SK-N-MC (cell line): ENCODE measurements around the gene KRTAP20-3.

Experiments
- EZH2 ChIP-seq: fragments of 200-600 bp; sonication (generic); IDR thresholded peaks from one replicate; pipeline ENCODE4 v1.6.1; 2017; ENCODE audit warnings: antibody characterized with exemption
- FOXP2 ChIP-seq: optimal IDR thresholded peaks from 2 replicates; pipeline ENCODE3; 2011; ENCODE audit warnings: mild to moderate bottlenecking, moderate library complexity; ENCODE audit not compliant: insufficient read depth; ENCODE audit errors: extremely low read length, control extremely low read depth

GRCh38 chr21:30676737-30677136 is 34.1 kb downstream of the KRTAP20-3 start:
- no peak for TF ChIP-seq EZH2
- TF ChIP-seq FOXP2, result no peak
